GM12864 (cell line): Measurements from ENCODE around the gene SMC1A.

Source experiments
- DNase-seq: peaks from one replicate; pipeline ENCODE4 v3.0.0-alpha.2; 2011; ENCODE audit warnings: low read depth
- H3K4me3 ChIP-seq: 2 replicates; pipeline ENCODE4 v1.5.1; 2011; ENCODE audit warnings: mild to moderate bottlenecking, low read depth, low read length, control low read depth
- CTCF ChIP-seq: IDR thresholded peaks from 2 replicates; pipeline ENCODE4 v1.5.1; 2011; ENCODE audit warnings: low read depth, mild to moderate bottlenecking, moderate library complexity, low read length, control low read depth, inconsistent platforms; ENCODE audit errors: missing control alignments

The SMC1A gene

GRCh38 chrX:53447441-53447840 is 25.0 kb upstream of the SMC1A start:
- no peak for TF ChIP-seq CTCF
- no peak overlapping the region for H3K4me3 ChIP-seq
- DNase-seq: no peak

GRCh38 chrX:53445977-53446376 is 23.5 kb upstream of the SMC1A start:
- peak; percentile 64 for TF ChIP-seq CTCF
- no peak overlapping the region for H3K4me3 ChIP-seq
- no peak for DNase-seq

GRCh38 chrX:53442322-53442631 is 19.8 kb upstream of the SMC1A start:
- peak overlapping the region; percentile 57 for H3K4me3 ChIP-seq

GRCh38 chrX:53441531-53442321 is 19.3 kb upstream of the SMC1A start:
- DNase-seq: no peak
- peak overlapping the region; percentile 57 for H3K4me3 ChIP-seq
- no peak for TF ChIP-seq CTCF

More at GRCh38 chrX:53442322-53442631, 19.8 kb upstream of the SMC1A start:
- no peak for TF ChIP-seq CTCF
- no peak for DNase-seq

GRCh38 chrX:53440621-53441517 is 18.4 kb upstream of the SMC1A start:
- no peak for DNase-seq
- peak overlapping the region; percentile 18; the same call in 1 of the 2 replicates for H3K4me3 ChIP-seq

GRCh38 chrX:53440101-53440500 is 17.6 kb upstream of the SMC1A start:
- no peak for TF ChIP-seq CTCF
- DNase-seq: no peak
- no peak overlapping the region for H3K4me3 ChIP-seq

More at GRCh38 chrX:53440621-53441517, 18.4 kb upstream of the SMC1A start:
- TF ChIP-seq CTCF: no peak
